Mucosa of rectum (tissue), 2 donors: ENCODE measurements around the gene MTIF3.
A peak's percentile ranks its signal among the peaks of the same experiment; 100 is the strongest.

ENCODE experiments used
- H3K27ac ChIP-seq, 2 donors: one replicate each; pipeline ENCODE4 v1.7.0; 2013; ENCODE audit warnings: inconsistent platforms in 2 of 2, low read depth in 2 of 2, low read length in 2 of 2
- H3K27me3 ChIP-seq, 2 donors: one replicate each; pipeline ENCODE4 v1.7.0; 2013; ENCODE audit warnings: low read length in 2 of 2; ENCODE audit not compliant: control insufficient read depth in 2 of 2, insufficient read depth in 2 of 2
- H3K36me3 ChIP-seq, 2 donors: one replicate each; pipeline ENCODE4 v1.7.0; 2013; ENCODE audit warnings: low read length in 2 of 2; ENCODE audit not compliant: control insufficient read depth in 2 of 2, insufficient read depth in 2 of 2
- H3K4me1 ChIP-seq, 2 donors: one replicate each; pipeline ENCODE4 v1.7.0; 2013; ENCODE audit warnings: low read length in 2 of 2, mild to moderate bottlenecking in 1 of 2; ENCODE audit not compliant: control insufficient read depth in 2 of 2, insufficient read depth in 2 of 2
- H3K4me3 ChIP-seq, 2 donors: one replicate each; pipeline ENCODE4 v1.7.0; 2013; ENCODE audit warnings: low read length in 2 of 2
- H3K9ac ChIP-seq, 2 donors: one replicate each; pipeline ENCODE4 v1.7.0; 2013; ENCODE audit warnings: low read length in 2 of 2, low read depth in 1 of 2, mild to moderate bottlenecking in 1 of 2
- H3K9me3 ChIP-seq, 2 donors: one replicate each; pipeline ENCODE4 v1.7.0; 2013; ENCODE audit warnings: low read length in 2 of 2; ENCODE audit not compliant: control insufficient read depth in 2 of 2
- donor health status: healthy.
- donor health status: Normal muscosa, but diverticular disease.

The MTIF3 gene

DNA sequence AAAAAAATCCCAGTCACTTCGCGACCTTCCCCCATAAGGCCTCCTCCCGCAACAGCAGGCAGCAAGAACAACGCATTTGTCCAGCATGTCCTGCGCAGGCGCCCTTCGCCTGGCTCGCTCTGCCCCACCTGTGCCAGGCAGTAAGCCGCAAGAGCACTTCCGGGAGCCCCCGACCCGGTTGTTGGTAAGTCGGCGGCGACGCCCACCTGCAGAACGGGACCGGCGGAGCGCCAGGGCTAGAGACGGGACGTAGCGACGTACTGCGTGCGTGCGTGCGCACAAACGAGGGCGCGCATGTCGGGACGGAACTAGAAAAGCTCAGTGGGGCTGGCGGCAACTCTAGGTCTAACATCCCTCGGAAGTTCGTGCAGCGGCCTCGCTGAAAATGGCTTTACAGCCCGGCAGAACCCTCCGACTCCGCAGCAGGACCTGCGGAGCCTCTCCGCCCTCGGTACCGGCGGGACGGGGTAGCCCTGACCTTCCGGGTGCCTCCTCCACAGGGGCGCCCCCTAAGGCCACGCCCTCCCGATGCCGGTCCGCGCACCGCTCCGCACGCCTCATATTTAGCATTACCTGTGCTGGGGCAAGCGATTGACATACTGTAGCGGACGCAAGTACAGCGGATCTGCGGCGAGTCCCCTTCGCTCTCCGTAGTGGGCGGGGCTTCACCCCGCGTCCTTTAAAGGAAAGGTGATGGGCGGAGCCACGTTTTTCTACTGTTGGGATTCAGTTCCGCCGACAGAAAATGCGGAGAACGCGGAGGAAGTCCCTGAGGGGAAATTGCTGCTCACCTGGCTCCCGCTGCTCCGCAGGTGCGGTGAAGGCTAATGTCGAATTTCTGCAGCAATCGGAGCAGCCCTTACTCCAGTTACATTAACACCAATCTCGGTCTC is at the start of gene MTIF3:
Gene MTIF3 (minus strand): TSS at position 629 of the 893 bp plus-strand sequence. CDS start 10,116 bp downstream, outside the sequence.
- no peaks in the 10 kb centered on the region for H3K36me3 ChIP-seq
- H3K9ac ChIP-seq = peak within 1 kb of the TSS; percentile 95 to 99
- H3K4me3 ChIP-seq = peak within 1 kb of the TSS; percentile 97 to 98
- H3K9me3 ChIP-seq = no peaks in the 10 kb centered on the region
- H3K4me1 ChIP-seq = peaks cover 17 to 23% of the 10 kb centered on the region in 2 donors
- no peaks in the 10 kb centered on the region for H3K27me3 ChIP-seq
- H3K27ac ChIP-seq = peak within 1 kb of the TSS; percentile 99 to 100

GRCh38 chr13:27497563-27498230 is 47.3 kb upstream of the MTIF3 start:
- Histone ChIP-seq H3K27me3 (peaks cover 0 to 3% of the 10 kb centered on the region in 2 donors), H3K4me1 (no peaks in the 10 kb centered on the region), H3K4me3 (no peak overlapping the region), H3K9me3 (no peaks in the 10 kb centered on the region), H3K36me3 (no peaks in the 10 kb centered on the region), H3K9ac (no peak overlapping the region), H3K27ac (no peak overlapping the region)

GRCh38 chr13:27496536-27497273 is 46.3 kb upstream of the MTIF3 start:
- Histone ChIP-seq H3K4me1 (no peaks in the 10 kb centered on the region), H3K36me3 (no peaks in the 10 kb centered on the region), H3K9me3 (no peaks in the 10 kb centered on the region), H3K27ac (no peak overlapping the region), H3K9ac (no peak overlapping the region), H3K27me3 (peaks cover 0 to 3% of the 10 kb centered on the region in 2 donors), H3K4me3 (no peak overlapping the region)

GRCh38 chr13:27496006-27496405 is 45.6 kb upstream of the MTIF3 start:
- H3K27ac ChIP-seq = no peak overlapping the region
- no peak overlapping the region for H3K9ac ChIP-seq
- peaks cover 0 to 3% of the 10 kb centered on the region in 2 donors for H3K27me3 ChIP-seq
- no peaks in the 10 kb centered on the region for H3K9me3 ChIP-seq
- H3K36me3 ChIP-seq = no peaks in the 10 kb centered on the region
- H3K4me1 ChIP-seq = no peaks in the 10 kb centered on the region
- H3K4me3 ChIP-seq = no peak overlapping the region

GRCh38 chr13:27495551-27495950 is 45.2 kb upstream of the MTIF3 start:
- no peak overlapping the region for H3K4me3 ChIP-seq
- H3K27ac ChIP-seq = no peak overlapping the region
- no peaks in the 10 kb centered on the region for H3K9me3 ChIP-seq
- H3K27me3 ChIP-seq = peaks cover 0 to 3% of the 10 kb centered on the region in 2 donors
- no peak overlapping the region for H3K9ac ChIP-seq
- no peaks in the 10 kb centered on the region for H3K36me3 ChIP-seq
- no peaks in the 10 kb centered on the region for H3K4me1 ChIP-seq

DNA sequence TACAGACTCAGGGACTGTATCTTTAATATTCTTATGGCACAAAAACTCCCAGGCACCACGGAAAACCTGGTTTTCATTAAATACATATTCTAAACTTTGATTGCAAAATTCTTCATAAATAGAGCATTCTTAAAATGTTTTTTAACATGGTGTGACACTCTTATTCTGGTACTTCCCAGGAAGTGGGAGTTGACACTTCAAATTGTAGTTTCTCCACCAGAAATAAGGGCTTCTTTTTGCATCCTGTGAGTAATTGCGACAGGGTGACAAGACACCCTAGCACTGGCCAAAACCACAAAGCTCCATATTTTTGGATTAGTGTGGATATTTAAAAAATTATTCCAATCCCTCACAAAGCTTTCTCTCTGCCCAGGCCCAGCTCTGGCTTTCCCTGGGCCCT is 43.6 kb upstream of the MTIF3 start:
- H3K27me3 ChIP-seq = peaks cover 0 to 3% of the 10 kb centered on the region in 2 donors
- no peaks in the 10 kb centered on the region for H3K36me3 ChIP-seq
- no peak overlapping the region for H3K27ac ChIP-seq
- no peaks in the 10 kb centered on the region for H3K9me3 ChIP-seq
- no peak overlapping the region for H3K9ac ChIP-seq
- H3K4me3 ChIP-seq = no peak overlapping the region
- H3K4me1 ChIP-seq = no peaks in the 10 kb centered on the region

DNA sequence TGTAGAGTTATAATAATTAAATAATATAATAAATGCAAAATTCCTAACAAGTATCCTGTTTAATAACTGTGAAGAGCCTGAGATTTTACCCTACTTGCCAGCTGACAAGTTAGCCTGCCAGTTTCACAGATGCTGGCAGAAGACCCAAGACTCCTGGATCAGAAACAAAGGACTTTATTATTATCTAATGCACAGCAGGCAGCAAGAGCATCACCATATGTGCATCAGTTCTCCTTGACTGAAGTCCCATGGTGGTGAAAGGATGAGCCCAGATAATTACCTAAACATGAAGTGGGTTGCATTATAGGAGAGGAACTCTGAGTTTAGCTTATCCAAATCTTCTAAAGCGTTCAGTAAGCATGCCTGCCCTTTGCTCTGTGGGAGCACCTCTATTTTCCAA is 39.1 kb upstream of the MTIF3 start:
- Histone ChIP-seq H3K36me3 (no peaks in the 10 kb centered on the region), H3K4me3 (no peak overlapping the region), H3K27ac (no peak overlapping the region), H3K4me1 (no peaks in the 10 kb centered on the region), H3K9me3 (no peaks in the 10 kb centered on the region), H3K9ac (no peak overlapping the region), H3K27me3 (no peaks in the 10 kb centered on the region)

DNA sequence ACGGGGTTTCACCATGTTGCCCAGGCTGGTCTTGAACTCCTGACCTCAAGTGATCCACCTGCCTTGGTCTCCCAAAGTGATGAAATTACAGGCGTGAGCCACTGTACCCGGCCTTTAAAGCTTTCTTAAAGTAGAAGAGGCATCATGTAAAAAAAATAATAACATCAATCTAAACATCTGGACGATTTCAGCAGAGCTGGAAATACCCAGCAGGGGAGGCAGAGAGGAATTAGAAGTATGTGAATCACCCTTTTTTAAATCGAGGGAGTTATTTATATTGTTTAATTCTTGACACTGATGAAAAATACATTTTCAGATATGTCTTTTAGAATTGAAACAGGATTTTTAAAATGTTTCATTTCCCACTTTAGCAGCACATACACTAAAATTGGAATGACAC is 37.4 kb upstream of the MTIF3 start:
- Histone ChIP-seq H3K4me3 (no peak overlapping the region), H3K9ac (no peak overlapping the region), H3K9me3 (no peaks in the 10 kb centered on the region), H3K27me3 (no peaks in the 10 kb centered on the region), H3K4me1 (no peaks in the 10 kb centered on the region), H3K36me3 (no peaks in the 10 kb centered on the region), H3K27ac (no peak overlapping the region)

- Histone ChIP-seq H3K9me3 (no peaks in the 10 kb centered on the region), H3K27me3 (no peaks in the 10 kb centered on the region), H3K9ac (no peak overlapping the region), H3K36me3 (no peaks in the 10 kb centered on the region), H3K4me3 (no peak overlapping the region), H3K27ac (no peak overlapping the region), H3K4me1 (no peaks in the 10 kb centered on the region)
Measured at GRCh38 chr13:27483421-27483820, 33.1 kb upstream of the MTIF3 start.

- H3K4me3 ChIP-seq = peak overlapping the region in 1 of 2 donors; percentile 44
- H3K36me3 ChIP-seq = no peaks in the 10 kb centered on the region
- H3K27me3 ChIP-seq = no peaks in the 10 kb centered on the region
- no peaks in the 10 kb centered on the region for H3K9me3 ChIP-seq
- H3K9ac ChIP-seq = no peak overlapping the region
- no peaks in the 10 kb centered on the region for H3K4me1 ChIP-seq
- peak overlapping the region in 1 of 2 donors; percentile 52 for H3K27ac ChIP-seq
Measured at GRCh38 chr13:27482983-27483382, 32.6 kb upstream of the MTIF3 start.
